ENCODE data around the gene LRP1B.

The LRP1B gene

GRCh38 chr2:141736466-141736865 is 394.4 kb downstream of the LRP1B start:
- no peak for DNase-seq

- no peak for DNase-seq
Observed at GRCh38 chr2:141728886-141729285, 401.9 kb downstream of the LRP1B start.

GRCh38 chr2:141728142-141728541 is 402.7 kb downstream of the LRP1B start:
- no peak for DNase-seq

GRCh38 chr2:141724426-141724825 is 406.4 kb downstream of the LRP1B start:
- DNase-seq = no peak

GRCh38 chr2:141723814-141724213 is 407.0 kb downstream of the LRP1B start:
- DNase-seq = no peak

GRCh38 chr2:141720476-141720875 is 410.3 kb downstream of the LRP1B start:
- DNase-seq = no peak

- DNase-seq = no peak
Observed at GRCh38 chr2:141714496-141714895, 416.3 kb downstream of the LRP1B start.

- no peak for DNase-seq
Observed at GRCh38 chr2:141711627-141712026, 419.2 kb downstream of the LRP1B start.

GRCh38 chr2:141710589-141711239 is 420.1 kb downstream of the LRP1B start:
- DNase-seq = no peak

GRCh38 chr2:141709756-141710155 is 421.1 kb downstream of the LRP1B start:
- DNase-seq = no peak

GRCh38 chr2:141707486-141707885 is 423.3 kb downstream of the LRP1B start:
- no peak for DNase-seq

- no peak for DNase-seq
Observed at GRCh38 chr2:141704541-141704940, 426.3 kb downstream of the LRP1B start.

GRCh38 chr2:141703501-141703900 is 427.3 kb downstream of the LRP1B start:
- no peak for DNase-seq

- DNase-seq = no peak
Observed at GRCh38 chr2:141701618-141702017, 429.2 kb downstream of the LRP1B start.

GRCh38 chr2:141699573-141699972 is 431.2 kb downstream of the LRP1B start:
- no peak for DNase-seq

GRCh38 chr2:141698500-141698899 is 432.3 kb downstream of the LRP1B start:
- DNase-seq = no peak

GRCh38 chr2:141697035-141697434 is 433.8 kb downstream of the LRP1B start:
- no peak for DNase-seq

GRCh38 chr2:141694180-141694579 is 436.6 kb downstream of the LRP1B start:
- DNase-seq = no peak

- no peak for DNase-seq
Observed at GRCh38 chr2:141692829-141693228, 438.0 kb downstream of the LRP1B start.

- DNase-seq = no peak
Observed at GRCh38 chr2:141676139-141676538, 454.7 kb downstream of the LRP1B start.

GRCh38 chr2:141666191-141666590 is 464.6 kb downstream of the LRP1B start:
- no peak for DNase-seq

- no peak for DNase-seq
Observed at GRCh38 chr2:141660232-141660631, 470.6 kb downstream of the LRP1B start.

- no peak for DNase-seq
Observed at GRCh38 chr2:141654311-141654710, 476.5 kb downstream of the LRP1B start.

- DNase-seq = no peak
Observed at GRCh38 chr2:141653184-141653583, 477.6 kb downstream of the LRP1B start.

- DNase-seq = no peak
Observed at GRCh38 chr2:141652308-141652707, 478.5 kb downstream of the LRP1B start.

Measured in stimulated activated naive CD4-positive, alpha-beta T cell (primary cell).